Thoracic aorta (tissue), 2 donors: ENCODE data around the gene TLX2. TPM values are rescaled to one million over a fixed set of nuclear protein-coding genes. Genes with fewer than 3 reads are reported as not detected.

Experiments used
- ATAC-seq: fragments of 150-250 bp; one replicate; pipeline ENCODE4 v1.8.0; 2017; ENCODE audit warnings: low read depth; ENCODE audit not compliant: insufficient number of reproducible peaks, low FRiP score
- DNase-seq: peaks from one replicate; pipeline ENCODE4 v3.0.0-alpha.2; 2020; ENCODE audit warnings: low spot score
- H3K27ac ChIP-seq, 2 donors: fragments of 200-600 bp; sonication (generic); 1 replicate in 1 of 2; 2 replicates in 1 of 2; pipeline ENCODE4 v1.5.1; 2016; ENCODE audit warnings: mild to moderate bottlenecking in 2 of 2, moderate library complexity in 2 of 2
- H3K27me3 ChIP-seq: fragments of 200-600 bp; sonication (generic); replicated peaks from 2 replicates; pipeline ENCODE4 v1.6.0; 2016; ENCODE audit warnings: mild to moderate bottlenecking; ENCODE audit not compliant: insufficient read depth
- H3K36me3 ChIP-seq: fragments of 200-600 bp; sonication (generic); one replicate; pipeline ENCODE4 v1.5.1; 2016
- H3K4me1 ChIP-seq, 2 donors: fragments of 200-600 bp; sonication (generic); 1 replicate in 1 of 2; 2 replicates in 1 of 2; pipeline versions ENCODE4 v1.5.1 to v1.6.0; 2016; ENCODE audit warnings: low read depth in 2 of 2, mild to moderate bottlenecking in 1 of 2; ENCODE audit not compliant: control insufficient read depth in 1 of 2
- H3K4me3 ChIP-seq: fragments of 200-600 bp; sonication (generic); 2 replicates; pipeline ENCODE4 v1.5.1; 2016; ENCODE audit warnings: mild to moderate bottlenecking
- H3K9me3 ChIP-seq: fragments of 200-600 bp; sonication (generic); 2 replicates; pipeline ENCODE4 v1.5.1; 2016
- total RNA-seq, 2 donors: library from RNA; depleted of rRNA; stranded (reverse); fragments of >200 nt; gene quantifications; one replicate each; pipeline versions ENCODE4 v1.1.0 to v1.2.3, GENCODE V29; 2016
- TF ChIP-seq, protein P1 (sequence below): fragments of 200-600 bp; sonication (generic); IDR thresholded peaks from one replicate; pipeline ENCODE4 v1.5.1; 2019; ENCODE audit warnings: antibody characterized with exemption

Gene TLX2
- total RNA-seq, 2 donors from 2014 or later = not detected

DNA sequence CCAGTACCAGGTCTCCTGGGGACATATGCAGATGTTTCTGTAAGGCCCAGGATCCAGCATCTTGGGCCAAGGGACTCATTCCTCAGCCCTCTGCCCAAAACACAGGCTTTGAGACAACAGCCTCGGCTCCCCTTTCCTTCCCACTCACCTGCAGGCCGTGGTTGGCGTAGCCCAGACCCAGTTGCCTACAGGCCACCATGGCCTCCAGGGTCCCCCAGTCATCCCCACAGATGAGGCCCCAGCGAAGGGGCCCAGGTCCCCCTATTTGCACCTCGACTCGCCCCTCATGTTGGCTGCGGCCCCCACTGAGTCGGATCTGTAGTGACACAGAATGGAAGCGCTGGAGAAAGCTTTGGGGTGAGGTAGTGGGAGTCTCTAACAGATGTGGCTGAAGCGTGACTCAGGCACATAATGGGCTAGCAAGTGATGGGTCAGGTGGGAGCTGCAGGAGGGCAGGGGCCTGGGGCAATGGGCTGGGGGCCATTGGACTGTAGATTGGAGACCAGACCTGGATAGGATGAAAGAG, 21.3 kb downstream of the TLX2 start:
- H3K36me3 ChIP-seq = peaks cover 15% of the 10 kb centered on the region
- TF ChIP-seq, protein P1, sequence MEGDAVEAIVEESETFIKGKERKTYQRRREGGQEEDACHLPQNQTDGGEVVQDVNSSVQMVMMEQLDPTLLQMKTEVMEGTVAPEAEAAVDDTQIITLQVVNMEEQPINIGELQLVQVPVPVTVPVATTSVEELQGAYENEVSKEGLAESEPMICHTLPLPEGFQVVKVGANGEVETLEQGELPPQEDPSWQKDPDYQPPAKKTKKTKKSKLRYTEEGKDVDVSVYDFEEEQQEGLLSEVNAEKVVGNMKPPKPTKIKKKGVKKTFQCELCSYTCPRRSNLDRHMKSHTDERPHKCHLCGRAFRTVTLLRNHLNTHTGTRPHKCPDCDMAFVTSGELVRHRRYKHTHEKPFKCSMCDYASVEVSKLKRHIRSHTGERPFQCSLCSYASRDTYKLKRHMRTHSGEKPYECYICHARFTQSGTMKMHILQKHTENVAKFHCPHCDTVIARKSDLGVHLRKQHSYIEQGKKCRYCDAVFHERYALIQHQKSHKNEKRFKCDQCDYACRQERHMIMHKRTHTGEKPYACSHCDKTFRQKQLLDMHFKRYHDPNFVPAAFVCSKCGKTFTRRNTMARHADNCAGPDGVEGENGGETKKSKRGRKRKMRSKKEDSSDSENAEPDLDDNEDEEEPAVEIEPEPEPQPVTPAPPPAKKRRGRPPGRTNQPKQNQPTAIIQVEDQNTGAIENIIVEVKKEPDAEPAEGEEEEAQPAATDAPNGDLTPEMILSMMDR = no peak
- peaks cover 5 to 13% of the 10 kb centered on the region in 2 donors for H3K4me1 ChIP-seq
- H3K27ac ChIP-seq = no peak overlapping the region
- no peaks in the 10 kb centered on the region for H3K9me3 ChIP-seq
- no peak overlapping the region for H3K4me3 ChIP-seq
- H3K27me3 ChIP-seq = no peaks in the 10 kb centered on the region
- DNase-seq = no peak
- ATAC-seq = no peak

DNA sequence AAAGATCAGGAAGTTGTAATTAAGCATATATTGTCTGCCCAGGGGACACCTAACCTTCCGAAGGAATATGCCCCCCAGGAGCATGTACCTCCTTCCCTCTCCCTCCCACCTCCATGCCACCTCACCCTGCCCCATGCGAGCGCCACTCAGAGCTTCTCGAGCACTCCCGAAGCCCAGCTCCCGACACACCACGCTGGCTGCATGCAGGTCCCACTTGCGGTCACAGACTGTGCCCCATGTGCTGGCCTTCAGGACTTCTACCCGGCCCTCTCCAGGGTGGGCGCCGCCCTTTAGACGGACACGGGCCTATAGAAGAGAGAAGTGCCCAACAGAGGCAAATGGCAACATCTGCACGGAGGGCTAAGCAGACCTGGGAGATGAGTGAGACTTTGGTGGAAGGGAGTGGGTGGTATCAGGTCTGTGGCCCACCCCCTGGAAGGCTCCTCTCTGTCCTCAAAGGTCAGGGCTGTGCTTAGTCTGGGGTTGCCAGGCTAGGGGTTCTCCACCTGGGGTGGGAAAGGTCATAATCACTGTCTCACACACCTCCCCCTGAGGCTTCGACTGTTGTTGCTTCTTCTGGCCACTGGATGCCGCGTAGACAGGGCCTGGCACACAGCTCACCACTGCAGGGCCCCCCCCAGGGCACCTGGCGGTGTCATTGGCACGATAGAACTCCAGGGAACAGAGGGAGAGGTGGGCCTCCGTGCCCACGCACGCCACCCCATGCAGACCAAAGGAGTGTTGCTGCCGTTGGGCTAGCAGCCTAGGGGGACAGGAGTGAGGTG, 22.1 kb downstream of the TLX2 start:
- no peak overlapping the region for H3K4me3 ChIP-seq
- no peak for ATAC-seq
- no peaks in the 10 kb centered on the region for H3K9me3 ChIP-seq
- H3K27ac ChIP-seq = no peak overlapping the region
- DNase-seq = no peak
- peaks cover 15% of the 10 kb centered on the region for H3K36me3 ChIP-seq
- TF ChIP-seq, protein P1 = no peak
- H3K4me1 ChIP-seq = peaks cover 0 to 4% of the 10 kb centered on the region in 2 donors
- no peaks in the 10 kb centered on the region for H3K27me3 ChIP-seq

DNA sequence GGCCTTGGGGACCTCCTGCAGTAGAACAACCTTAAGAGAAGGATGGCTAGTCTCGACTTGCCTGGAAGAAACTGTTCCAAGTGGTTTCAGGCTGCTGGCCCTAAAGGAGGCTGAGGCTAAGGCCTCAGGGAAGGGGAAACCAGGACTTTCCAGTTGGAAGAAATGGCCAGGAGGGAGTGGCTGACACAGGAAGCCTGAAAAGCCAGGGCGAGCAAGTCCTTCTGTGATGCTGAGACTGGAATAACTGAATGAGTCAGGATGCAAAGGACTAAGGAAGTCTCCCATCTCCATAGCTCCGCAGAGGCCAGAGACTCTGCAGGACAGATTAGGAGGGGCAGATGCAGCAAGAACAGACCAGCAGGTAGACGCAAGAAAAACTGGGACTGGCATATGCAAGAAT, 22.9 kb downstream of the TLX2 start:
- TF ChIP-seq, protein P1 = no peak
- no peaks in the 10 kb centered on the region for H3K27me3 ChIP-seq
- H3K27ac ChIP-seq = no peak overlapping the region
- no peaks in the 10 kb centered on the region for H3K9me3 ChIP-seq
- H3K4me1 ChIP-seq = no peaks in the 10 kb centered on the region
- H3K36me3 ChIP-seq = peaks cover 15% of the 10 kb centered on the region
- no peak overlapping the region for H3K4me3 ChIP-seq
- DNase-seq (no peak), ATAC-seq (no peak)

DNA sequence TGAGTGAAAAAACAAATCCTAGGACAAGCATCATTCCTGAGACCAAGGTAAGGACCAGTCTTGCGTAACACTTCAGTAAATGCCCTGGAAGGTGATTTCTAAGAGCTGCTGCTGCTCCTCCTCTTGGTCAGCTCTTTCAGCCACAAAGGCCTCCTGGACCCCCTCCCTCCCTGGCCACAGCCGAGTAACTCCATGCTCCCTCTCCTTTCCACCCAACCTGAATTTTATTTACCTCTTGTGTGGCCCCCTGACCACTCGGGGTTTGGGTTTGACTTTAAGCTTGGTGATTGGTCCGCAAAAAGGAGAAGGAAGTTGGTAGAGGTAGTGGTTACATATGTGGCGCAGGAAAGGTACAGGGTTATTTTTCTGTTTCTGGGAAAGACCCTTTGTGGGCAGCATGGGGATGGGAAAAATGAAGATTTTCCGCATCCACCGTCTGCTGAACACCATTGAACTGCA, 24.7 kb downstream of the TLX2 start:
- TF ChIP-seq, protein P1 = no peak
- Histone ChIP-seq H3K9me3 (no peaks in the 10 kb centered on the region), H3K36me3 (peaks cover 2% of the 10 kb centered on the region), H3K4me1 (no peaks in the 10 kb centered on the region), H3K27ac (no peak overlapping the region), H3K27me3 (no peaks in the 10 kb centered on the region), H3K4me3 (no peak overlapping the region)
- ATAC-seq (no peak), DNase-seq (no peak)

DNA sequence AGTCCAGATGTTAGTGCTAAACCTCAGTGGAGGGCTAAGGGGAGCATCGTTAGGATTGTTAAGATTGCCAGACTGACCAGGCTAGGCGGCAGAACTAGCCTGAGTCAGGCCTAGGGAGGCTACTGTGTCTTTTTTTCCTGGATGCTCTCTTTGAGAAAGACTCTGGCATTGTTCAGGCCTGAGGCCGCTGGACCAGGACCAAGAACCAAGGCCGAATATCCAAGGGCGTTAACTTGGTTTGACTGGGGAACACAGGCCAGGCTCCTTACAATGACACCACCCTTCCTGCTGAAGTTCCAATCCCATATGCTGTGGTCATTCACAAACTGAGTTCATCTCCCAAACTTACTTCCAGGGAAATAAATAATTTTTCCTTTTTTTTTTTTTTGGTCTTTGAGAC, 26.0 kb downstream of the TLX2 start:
- Histone ChIP-seq H3K27ac (no peak overlapping the region), H3K9me3 (no peaks in the 10 kb centered on the region), H3K36me3 (no peaks in the 10 kb centered on the region), H3K4me1 (no peaks in the 10 kb centered on the region), H3K4me3 (no peak overlapping the region), H3K27me3 (no peaks in the 10 kb centered on the region)
- DNase-seq = no peak
- no peak for ATAC-seq
- TF ChIP-seq, protein P1 = no peak
